NCI-H460 (cell line): ENCODE results near the gene CRIM1. TPM values are rescaled to one million over a fixed set of nuclear protein-coding genes. Genes with fewer than 3 reads are reported as not detected.

Experiments used
- DNase-seq: peaks from one replicate; pipeline ENCODE4 v3.0.0-alpha.2; 2016; ENCODE audit warnings: low read depth; ENCODE audit errors: extremely low read depth
- total RNA-seq: library from RNA; depleted of rRNA; stranded (reverse); fragments of >200 nt; shearing (Covaris generic); gene quantifications from 2 replicates; pipeline ENCODE4 v1.2.3, GENCODE V29; 2014

Gene CRIM1
- total RNA-seq, 1 experiment from 2014 or later, result 117 TPM

DNA sequence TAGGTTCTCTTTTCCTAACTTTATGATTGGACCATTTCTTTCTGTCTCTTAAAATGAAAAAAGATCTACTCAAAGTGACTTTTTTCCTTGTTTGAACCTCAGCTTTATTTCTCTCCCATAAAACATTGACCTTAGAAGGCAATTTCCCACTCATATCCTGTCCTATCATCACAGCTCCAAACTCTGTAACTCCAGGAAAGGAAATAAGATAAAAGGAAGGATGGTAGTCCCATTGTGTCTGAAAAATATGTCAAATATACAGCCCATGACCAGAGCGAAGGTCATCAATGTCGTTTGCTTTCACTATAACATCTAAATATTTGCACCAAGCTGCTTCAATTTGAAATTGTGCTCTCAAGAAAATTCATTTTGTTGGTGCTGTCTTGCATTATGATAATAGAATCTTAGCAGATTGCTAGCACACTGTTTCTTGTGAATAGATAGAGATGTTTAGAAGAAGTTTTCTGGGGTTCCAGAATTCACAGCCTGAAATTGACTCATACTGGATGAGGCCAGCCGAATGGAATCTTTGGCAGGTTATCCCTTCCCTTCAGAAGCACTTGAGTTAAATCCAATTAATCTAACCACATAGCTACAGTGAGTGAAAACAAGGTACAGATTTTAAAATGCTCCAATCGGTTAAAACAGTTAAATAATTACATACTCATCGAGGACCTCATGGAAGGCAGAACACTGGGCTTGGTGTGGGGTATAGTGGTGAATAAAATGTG, 95.1 kb downstream of the CRIM1 start:
- no peak for DNase-seq

DNA sequence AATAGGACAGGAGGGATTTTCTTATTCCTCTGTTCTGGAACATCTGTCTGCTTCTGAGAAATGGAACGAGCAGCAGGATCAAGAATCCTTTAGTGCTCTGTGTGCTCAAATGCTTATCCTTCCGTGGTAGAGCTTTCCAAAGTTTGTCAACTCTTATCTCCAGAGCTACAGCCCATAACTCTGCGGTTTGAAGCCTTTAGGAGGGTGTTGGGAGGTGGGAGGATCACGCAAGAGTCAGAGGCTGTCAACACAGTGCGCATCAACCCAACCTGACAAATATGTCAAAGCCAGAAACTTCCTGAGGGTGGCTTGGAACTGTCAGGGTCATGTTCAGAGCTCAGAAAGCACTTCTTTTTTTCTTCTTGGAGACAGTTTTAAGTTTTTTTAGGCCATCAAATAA, 95.9 kb downstream of the CRIM1 start:
- no peak for DNase-seq

DNA sequence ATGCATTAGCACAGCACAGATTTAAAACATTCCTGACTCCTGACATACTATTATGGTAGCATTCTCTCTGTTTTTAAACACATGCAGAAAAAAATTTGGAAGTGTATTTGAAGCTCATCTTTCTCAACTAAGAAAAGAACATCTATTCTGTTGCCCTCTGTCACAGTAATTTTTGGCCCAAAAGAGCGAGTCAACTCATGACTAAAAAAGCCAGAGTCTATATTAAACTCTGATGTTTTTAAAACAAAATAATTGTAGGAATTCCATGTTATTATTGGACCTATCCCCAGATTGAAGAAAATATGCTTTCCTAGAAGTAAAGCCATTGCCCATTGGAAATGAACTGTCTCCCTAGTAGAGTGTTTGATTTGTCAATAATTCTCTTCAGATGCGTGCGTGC, 96.7 kb downstream of the CRIM1 start:
- no peak for DNase-seq

DNA sequence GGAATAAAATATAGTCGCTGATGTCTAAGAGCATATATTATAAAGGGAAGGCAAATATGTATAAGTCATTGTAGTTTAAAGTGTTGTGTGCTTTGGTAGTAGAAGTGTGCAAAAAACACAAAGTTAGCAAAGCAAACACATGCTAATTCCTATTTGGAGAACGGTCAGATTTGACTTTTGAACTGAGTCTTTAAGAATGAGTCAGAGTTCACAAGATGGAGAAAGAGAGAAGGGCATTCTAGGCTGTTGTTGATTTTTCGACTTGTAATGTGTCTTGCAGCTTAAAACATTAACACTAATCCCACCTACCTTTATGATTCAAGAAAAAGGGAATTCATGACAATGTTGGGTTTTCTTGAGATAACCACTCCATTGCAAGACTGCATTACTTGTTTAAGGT, 98.1 kb downstream of the CRIM1 start:
- DNase-seq, result peak; percentile 13

DNA sequence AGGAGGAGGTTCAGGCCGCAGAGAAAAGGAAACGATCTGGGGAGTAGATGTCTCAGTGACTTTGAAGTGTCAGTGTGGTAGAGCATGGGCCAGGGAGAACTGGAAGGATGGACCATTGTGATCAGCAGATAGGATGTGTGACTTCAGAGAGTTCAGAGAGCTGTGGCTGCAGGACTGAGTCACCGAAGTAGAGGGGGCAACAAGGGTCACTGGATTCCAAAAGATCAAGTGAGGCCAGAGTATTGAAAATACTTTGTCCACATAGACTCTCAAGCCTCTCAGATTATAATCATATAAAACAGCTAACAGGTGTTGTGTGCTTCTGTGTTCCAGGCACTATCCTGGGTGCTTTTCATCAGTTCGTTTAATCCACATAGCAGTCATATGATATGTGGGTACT, 99.4 kb downstream of the CRIM1 start:
- no peak for DNase-seq

DNA sequence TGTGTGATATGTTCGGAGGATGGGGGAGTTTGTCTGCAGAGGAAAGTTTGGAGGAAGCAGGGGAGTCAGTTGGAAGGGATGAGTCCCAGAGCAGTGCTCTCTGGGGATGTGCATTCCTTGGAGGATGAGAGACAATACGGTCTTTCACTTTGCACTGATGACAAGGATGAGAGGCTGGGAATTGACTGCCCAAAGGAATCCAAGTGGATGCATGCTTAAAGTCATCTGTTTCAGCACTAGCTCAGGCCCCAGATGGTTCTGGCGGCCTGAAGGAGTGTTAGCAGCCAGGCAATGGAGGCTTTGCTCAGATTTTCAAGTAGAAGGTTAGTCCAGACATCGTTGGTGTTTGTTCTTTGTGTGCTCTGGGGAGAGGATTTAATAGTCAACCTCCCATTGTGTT, 100.2 kb downstream of the CRIM1 start:
- DNase-seq, result no peak

DNA sequence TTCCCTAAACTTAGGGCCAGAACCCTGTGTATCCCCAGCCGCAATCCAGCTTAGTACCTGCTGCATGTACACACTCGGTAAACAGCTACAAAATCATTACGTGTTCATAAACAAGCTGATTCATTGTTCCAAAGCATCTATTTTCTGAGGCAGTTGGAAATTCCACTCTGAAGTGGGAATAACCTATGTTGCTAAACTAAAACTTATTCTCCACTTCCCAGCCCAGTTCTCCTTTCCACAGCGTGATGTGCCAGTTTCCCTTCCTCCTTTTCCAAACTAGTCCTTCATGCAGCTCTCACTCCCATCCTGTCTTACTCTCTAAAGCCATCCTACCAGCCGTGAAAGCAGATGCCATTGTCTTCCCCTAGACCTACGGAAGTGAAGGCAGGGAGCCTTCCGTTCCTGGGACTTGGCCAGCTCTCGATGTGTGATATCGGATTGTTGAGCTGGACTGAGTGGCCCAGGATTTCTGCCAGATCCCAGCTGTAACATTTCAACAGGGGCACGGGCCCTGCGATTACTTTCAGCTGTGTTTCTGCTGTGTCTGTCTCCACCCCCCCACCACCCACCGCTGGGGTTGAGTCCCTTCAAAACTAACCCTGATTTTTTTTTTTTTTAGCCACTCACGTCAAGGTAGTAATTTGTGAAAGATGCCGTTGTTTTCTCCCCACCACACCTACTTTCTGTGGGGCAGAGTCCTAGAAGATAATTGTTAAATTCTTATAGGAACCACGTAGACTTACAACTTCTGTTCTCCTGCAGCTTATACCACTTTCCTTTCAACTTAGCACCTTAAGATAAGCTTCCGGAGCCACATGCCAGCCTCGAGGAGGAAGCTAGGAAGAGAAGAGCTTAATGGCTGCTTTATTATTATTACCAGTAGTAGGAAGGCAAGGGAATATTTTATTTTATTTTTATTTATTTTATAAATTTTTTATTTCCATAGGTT, 100.9 kb downstream of the CRIM1 start:
- peak; percentile 36 for DNase-seq

DNA sequence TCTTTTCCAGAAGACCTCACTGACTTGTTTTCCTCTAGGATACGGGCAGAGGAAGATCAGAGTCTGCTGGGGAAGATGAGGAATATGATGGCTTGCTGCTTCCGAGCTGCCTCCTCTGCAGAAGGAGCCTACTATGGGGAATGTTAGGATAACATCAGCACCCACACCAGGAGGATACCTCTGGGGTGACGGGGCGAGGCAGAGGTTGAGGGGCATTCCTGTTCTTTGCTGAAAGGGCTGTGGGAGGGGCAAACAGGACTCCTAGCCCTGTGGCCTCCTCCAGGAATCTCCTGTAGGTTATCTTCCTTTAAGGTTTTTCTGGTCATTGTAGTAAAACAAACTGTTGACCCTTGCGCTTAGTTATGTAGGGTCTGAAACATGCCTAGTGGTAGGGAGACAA, 102.5 kb downstream of the CRIM1 start:
- DNase-seq, result no peak

DNA sequence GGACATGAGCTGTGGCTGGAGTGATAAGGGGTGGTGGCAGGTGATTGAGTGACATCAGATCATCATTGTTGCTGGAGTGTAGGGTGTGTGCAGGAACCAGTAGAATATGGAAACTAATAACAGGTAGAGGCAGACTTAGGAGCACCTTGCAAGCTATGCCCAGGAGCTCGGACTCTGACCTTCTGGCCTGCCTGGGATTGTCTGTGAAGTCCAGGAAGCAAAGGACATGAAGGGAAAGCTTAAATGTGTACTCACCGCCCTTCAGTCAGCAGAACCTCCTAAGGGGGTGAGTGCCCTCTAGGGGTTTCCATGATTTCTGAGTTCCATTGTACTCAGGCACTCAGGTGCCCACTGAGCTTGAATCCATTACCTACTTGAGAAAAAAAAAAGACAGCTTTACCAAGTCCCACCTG, 104.2 kb downstream of the CRIM1 start:
- DNase-seq, result peak; percentile 45

DNA sequence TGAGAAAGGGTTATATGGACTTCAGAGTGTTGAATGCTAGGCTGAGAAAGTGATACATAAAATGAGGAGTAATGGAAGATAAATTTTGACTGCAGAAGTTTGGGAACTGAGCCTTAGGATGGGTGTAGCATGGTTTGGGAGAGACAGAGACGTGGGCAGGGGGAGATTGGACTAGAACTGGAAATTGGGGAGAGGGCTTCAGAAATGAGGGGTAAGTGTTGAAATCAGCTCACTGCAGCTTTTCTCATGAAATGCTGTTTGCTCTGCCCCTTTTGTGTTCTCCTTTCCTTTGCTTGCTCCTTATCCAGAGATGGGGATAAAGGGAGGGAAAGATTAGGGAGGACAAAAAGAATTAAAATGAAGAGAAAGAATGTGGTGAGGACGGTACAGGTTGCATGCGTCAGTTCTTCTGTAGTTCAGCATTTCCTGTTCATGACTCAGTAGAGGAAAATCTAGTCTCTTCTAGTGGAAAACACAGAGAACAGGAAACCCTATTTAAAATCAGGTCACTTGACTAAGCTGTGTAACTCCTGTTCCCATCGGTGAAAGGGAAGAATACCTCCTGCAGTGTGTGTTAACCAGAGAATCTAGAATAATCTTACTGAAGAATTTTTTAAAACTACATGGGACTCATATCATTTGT, 105.6 kb downstream of the CRIM1 start:
- DNase-seq, result no peak

DNA sequence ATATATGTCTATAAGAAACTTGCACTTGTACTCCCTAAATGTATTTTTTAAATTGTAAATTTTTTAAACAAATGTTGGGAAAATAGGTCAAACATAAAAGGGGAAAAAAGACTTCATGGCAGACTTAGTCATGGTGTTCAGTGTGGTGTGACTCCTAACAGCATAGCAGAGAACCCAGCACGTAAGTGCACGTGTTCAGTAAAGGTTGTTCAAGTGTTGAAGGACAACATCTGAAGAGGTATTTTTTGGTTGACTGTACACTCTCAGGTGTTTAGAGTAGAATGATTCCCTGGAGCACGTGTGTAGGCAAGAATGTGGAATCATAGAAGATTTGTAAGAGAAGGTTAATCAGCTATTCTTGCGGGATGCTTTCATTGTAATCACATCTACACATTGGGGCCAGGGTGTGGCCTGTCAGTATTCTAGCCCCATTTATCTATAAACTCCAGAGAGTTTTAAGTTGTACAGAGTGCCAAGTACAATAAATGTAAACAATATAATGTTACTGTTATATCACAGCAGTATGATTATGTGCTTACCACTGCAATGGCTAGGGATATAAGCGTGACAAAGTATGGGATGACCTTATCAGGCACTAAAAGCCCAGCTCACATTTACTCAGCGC, 106.8 kb downstream of the CRIM1 start:
- no peak for DNase-seq

DNA sequence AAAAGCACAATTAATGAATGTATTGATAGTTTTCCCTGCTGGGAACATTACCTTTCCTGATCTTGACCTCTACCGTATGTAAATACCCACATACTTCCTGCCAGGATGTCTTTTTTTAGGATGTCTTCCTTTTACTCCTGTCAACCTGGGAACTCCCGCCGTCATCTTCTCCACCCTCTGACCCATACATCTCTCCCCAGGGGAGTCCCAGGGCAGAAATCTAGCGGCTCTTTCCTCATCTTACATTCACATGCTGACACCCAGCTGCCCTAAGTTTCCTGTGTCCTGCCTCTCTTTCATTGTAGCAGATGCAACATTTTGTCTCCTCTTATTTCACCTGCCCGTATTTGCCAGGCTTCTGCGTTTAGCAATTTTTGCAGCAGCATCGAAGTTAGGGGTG, 107.8 kb downstream of the CRIM1 start:
- no peak for DNase-seq

DNA sequence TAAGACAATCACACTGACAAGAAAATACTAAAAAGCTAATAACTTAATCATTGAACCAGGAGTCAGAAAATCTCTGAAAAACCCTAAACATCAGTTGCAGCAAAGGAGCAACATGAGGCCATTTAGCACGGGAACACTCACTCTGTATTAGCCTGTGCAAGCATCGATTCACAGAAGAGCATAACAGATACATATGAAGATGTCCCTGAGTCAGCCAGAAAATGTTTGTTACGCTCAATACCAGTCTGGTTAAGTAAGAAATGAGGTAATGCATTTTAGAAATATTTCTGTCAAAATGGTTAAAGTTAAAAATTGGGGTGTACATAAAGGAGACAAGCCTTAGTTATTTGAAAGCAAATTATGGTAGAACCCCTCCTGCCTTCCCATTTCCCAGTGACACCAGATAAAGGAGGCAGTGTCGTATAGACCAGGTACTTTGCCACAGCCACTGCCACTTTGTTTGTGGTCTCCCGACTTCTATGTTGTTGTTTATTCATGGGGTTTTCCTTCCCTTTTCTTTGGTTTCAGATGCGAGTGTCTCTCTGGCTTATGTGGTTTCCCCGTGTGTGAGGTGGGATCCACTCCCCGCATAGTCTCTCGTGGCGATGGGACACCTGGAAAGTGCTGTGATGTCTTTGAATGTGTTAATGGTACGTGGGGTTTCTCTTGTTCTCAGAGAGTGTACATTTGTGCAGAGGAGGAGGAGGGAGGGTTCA, 108.6 kb downstream of the CRIM1 start:
- no peak for DNase-seq

DNA sequence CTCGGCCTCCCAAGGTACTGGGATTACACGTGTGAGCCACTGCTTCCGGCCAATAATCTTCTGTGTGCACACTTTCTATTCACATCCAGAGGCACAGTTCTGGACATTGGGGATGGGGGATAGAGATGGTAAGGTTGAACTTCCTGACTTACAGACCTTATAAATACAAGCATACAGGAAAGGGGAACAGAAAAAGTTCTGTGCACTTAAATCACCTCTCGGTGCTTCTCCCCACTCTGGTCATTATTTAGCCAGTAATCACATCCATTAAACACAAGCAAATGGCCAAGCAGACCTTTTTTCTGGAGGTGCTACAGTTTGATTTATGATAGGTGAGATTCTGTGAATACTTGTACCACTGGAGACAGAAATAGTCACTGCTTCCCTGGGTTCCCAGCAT, 110.6 kb downstream of the CRIM1 start:
- no peak for DNase-seq

DNA sequence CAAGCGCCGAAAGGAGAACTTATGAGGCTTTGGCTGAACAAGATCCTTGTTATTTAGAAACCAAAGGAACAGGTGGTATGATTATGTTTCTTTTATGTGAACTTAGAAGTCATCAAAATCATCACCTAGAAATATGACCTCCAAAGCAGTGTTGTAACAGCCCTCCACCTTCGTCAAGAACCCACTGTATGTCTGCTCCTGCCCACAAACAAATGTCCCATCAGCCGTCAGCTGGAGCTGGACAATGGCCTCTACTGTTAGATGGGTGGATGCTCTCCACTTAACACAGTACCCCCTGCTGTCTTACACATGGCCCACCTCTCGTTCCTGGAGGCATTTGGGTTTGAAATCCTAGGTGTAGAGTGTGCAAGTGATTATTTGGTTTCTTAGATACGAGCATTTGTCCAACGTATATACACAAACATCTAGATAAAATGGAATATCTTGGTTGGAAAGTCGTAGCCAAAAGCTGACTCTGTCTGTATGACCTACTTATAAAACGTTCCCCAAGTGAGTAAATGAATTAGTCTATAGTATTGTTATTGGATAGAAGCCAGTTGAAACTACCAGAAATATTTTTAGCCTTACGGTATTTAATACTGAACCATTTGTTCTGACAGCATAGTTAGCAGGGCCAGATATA, 113.0 kb downstream of the CRIM1 start:
- DNase-seq, result no peak

DNA sequence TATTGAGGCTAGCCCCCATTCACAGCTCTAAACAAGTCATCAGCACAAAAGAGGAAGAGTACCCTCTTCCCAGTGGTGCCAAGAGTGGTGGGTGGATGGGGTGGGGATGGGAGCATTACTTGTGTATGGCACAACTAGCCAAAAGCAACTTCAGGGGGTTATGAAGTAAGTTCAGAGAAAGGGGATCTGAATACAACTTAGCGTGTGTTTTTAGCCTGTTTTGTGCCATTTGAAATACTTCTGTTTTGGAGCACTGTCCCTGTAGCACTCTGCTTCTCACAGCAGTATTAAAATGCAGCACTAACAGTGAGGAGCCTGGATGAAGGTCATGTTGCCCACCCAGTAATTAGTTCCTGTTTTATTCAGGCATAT, 113.5 kb downstream of the CRIM1 start:
- DNase-seq, result no peak

DNA sequence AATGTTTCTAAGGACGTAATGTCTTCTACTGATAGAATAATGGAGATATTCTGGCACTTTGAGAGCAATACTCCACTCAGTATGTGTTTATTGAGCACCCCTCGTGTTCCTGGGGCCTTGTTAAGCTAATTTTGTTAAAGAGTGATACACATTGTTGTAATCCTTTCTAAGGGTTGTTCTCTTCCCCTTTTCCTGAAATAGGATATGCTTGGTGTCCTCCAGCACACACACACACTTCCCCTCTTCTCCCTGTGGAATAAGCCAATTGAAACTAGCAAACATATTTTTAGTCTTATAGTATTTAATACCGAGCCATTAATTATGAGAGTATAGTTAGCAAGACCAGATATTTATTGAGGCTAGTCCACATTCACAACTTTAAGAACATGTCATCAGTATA, 114.1 kb downstream of the CRIM1 start:
- DNase-seq, result no peak

DNA sequence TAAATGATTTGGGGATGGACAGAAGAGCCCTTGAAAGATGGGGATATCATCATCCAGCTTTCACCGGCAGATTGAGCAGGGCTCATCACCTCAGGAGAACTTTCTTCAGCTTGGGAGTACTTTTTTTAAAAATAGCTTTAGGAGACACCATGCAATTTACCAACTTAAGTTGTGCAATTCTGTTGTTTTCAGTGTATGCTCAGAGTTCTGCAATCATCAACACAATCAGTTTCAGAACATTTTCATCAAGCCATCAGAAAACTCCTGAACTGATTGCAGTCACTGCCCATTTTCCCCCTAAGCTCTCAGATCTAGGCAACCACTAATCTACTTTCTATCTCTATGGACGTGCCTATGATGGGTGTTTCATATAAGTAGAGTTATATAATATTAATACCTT, 117.7 kb downstream of the CRIM1 start:
- no peak for DNase-seq

DNA sequence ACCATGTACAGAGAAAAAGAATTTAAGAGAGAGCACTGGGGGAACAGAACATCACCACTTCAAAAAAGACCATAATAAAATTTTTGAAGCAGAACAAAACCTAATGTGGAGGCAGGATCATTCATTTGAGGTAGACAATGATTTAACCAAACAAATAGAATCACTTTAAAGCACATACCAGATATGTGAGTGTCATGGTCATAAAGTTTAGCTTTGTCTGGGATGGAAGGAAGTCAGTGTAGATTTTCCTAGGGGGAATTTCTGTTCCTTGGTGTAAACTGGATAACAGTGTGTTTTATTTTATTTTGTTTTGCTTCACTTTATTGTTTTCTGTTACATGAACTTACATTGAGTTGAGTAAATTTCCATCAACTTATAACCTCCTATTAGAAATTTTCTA, 120.8 kb downstream of the CRIM1 start:
- DNase-seq, result no peak

DNA sequence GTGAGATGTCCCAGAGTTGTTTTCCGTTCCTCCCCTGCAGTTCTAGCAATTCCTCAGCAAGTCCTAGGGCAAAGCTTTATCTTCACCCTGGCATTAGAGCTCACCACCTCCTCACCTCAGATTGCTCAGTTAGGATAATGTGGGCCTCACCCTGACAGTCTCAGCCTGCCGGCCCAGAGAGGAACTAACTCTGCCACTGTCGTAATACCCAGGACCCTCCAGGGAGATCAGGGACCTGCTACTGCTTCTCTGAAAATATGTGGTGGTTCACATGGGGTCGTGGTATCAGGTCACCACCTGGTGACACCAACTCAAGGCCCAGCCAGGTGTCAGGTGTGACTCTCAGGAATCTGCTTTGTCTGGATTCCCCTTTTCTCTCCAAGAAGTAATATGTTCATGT, 121.7 kb downstream of the CRIM1 start:
- DNase-seq, result no peak
